K562 (cell line): ENCODE measurements around the gene PREX1. TPM values are rescaled to one million over a fixed set of nuclear protein-coding genes. Genes with fewer than 3 reads are reported as not detected.

Experiments
- ATAC-seq: fragments of 200-7000 bp; cut with Tn5 transposase; 3 replicates; pipeline ENCODE4 v1.9.1; 2020; ENCODE audit warnings: moderate library complexity
- BruUV-seq: library from RNA; stranded (reverse); fragments of 400-500 nt; replicated peaks from 2 replicates; lab custom pipeline; 2021; lab: Mats Ljungman, UMichigan
- CTCF ChIA-PET: fragments of 300-600 bp; formaldehyde crosslinking; extraction: SDS; loops from one replicate; lab custom pipeline; 2021; ENCODE audit warnings: low intra/inter-chr PET ratio; lab: Yijun Ruan, JAX
- POLR2A ChIA-PET: fragments of 300-600, 350-650 bp; sonication (Branson Sonifier 250); formaldehyde crosslinking; extraction: SDS; loops from one replicate; lab custom pipeline; 2021; ENCODE audit warnings: antibody characterized with exemption, inconsistent platforms; lab: Yijun Ruan, JAX
- DNase-seq, 4 experiments: peaks; one replicate each; pipeline versions ENCODE4 v3.0.0 to v3.0.0-alpha.2; 2011 to 2018; ENCODE audit warnings: low spot score in 3 of 4, mixed read lengths in 3 of 4; ENCODE audit errors: extremely low read depth in 1 of 4
- FAIRE-seq: peaks from 2 replicates; lab custom pipeline; 2011; peaks lifted over from hg19 to GRCh38; lab: Jason Lieb, UNC
- H2AFZ ChIP-seq: 2 replicates; pipeline ENCODE4 v1.6.0; 2011; ENCODE audit warnings: low read depth, low read length, control low read depth, inconsistent platforms
- H3K27ac ChIP-seq: fragments of 200-600 bp; 3 replicates; pipeline ENCODE4 v1.8.0; 2011; ENCODE audit warnings: low read depth, mild to moderate bottlenecking, control low read depth, inconsistent platforms, low read length, moderate library complexity, mixed read lengths; ENCODE audit errors: extremely low read depth
- H3K27me3 ChIP-seq, 2 experiments: fragments of 300-600 bp in 1 of 2; 2 replicates in 1 of 2; 3 replicates in 1 of 2; pipeline versions ENCODE4 v1.6.0 to v1.8.0; 2011; ENCODE audit warnings: inconsistent platforms in 2 of 2, low read length in 2 of 2, mild to moderate bottlenecking in 1 of 2, mixed read lengths in 1 of 2, moderate library complexity in 1 of 2; ENCODE audit not compliant: control insufficient read depth in 2 of 2, insufficient read depth in 2 of 2
- H3K36me3 ChIP-seq: fragments of 300-600 bp; 3 replicates; pipeline ENCODE4 v1.8.0; 2011; ENCODE audit warnings: mild to moderate bottlenecking, low read length, inconsistent platforms; ENCODE audit not compliant: control insufficient read depth, insufficient read depth
- H3K4me1 ChIP-seq, 2 experiments: fragments of 200-600 bp in 1 of 2; replicated peaks in 1 of 2; 2 replicates in 1 of 2; 3 replicates in 1 of 2; pipeline versions ENCODE4 v1.5.1 to v1.8.0; 2011; ENCODE audit warnings: inconsistent platforms in 2 of 2, low read length in 2 of 2, mild to moderate bottlenecking in 1 of 2, mixed read lengths in 1 of 2, moderate library complexity in 1 of 2; ENCODE audit not compliant: control insufficient read depth in 2 of 2, insufficient read depth in 2 of 2
- H3K4me2 ChIP-seq: 2 replicates; pipeline ENCODE4 v1.6.1; 2011; ENCODE audit warnings: low read length, control low read depth, inconsistent platforms, mixed read lengths; ENCODE audit not compliant: insufficient read depth
- H3K4me3 ChIP-seq: fragments of 200-600 bp; sonication (generic), shearing (Covaris generic); 2 replicates; pipeline ENCODE4 v1.5.1; 2016; ENCODE audit warnings: control low read depth, inconsistent platforms
- H3K79me2 ChIP-seq: fragments of 200-600 bp; 3 replicates; pipeline ENCODE4 v1.8.0; 2011; ENCODE audit warnings: low read length, inconsistent platforms; ENCODE audit not compliant: control insufficient read depth, insufficient read depth
- H3K9ac ChIP-seq, 2 experiments: 2 replicates each; pipeline versions ENCODE4 v1.6.0 to v1.6.1; 2011; ENCODE audit warnings: low read depth in 2 of 2, low read length in 2 of 2, control low read depth in 1 of 2, inconsistent platforms in 1 of 2, mild to moderate bottlenecking in 1 of 2, mixed read lengths in 1 of 2; ENCODE audit not compliant: insufficient read depth in 1 of 2
- H3K9me1 ChIP-seq: one replicate; pipeline ENCODE4 v1.6.0; 2011; ENCODE audit warnings: inconsistent platforms, mild to moderate bottlenecking, low read length, moderate library complexity; ENCODE audit not compliant: control insufficient read depth, insufficient read depth
- H3K9me3 ChIP-seq: replicated peaks from 2 replicates; pipeline ENCODE4 v1.5.1; 2011; ENCODE audit warnings: low read depth, low read length, inconsistent platforms; ENCODE audit not compliant: control insufficient read depth, insufficient read depth
- H4K20me1 ChIP-seq: replicated peaks from 2 replicates; pipeline ENCODE4 v1.6.1; 2011; ENCODE audit warnings: low read length, inconsistent platforms, mixed read lengths; ENCODE audit not compliant: control insufficient read depth, insufficient read depth
- ARHGAP35 ChIP-seq: fragments of 450-650 bp; IDR thresholded peaks from 2 replicates; pipeline ENCODE4 v1.6.1; 2018; ENCODE audit not compliant: partially characterized antibody
- BDP1 ChIP-seq: IDR thresholded peaks from 3 replicates; pipeline ENCODE4 v1.6.1; 2011; ENCODE audit not compliant: insufficient read length, insufficient read depth
- ETV1 ChIP-seq: fragments of 450-650 bp; conservative IDR thresholded peaks from 2 replicates; pipeline ENCODE4 v1.6.1; 2016; ENCODE audit warnings: missing genetic modification characterization, control low read depth, low read depth, missing compliant biosample characterization
- GABPA ChIP-seq: fragments of 200-800 bp; sonication (Bioruptor generic); conservative IDR thresholded peaks from 2 replicates; pipeline ENCODE4 v1.6.1; 2016; ENCODE audit warnings: low read depth, missing genetic modification characterization, missing compliant biosample characterization
- NELFE ChIP-seq: IDR thresholded peaks from 2 replicates; pipeline ENCODE4 v1.6.1; 2011; ENCODE audit warnings: mild to moderate bottlenecking; ENCODE audit not compliant: insufficient read depth, insufficient read length
- OTX1 ChIP-seq: fragments of 450-650 bp; formaldehyde crosslinking; IDR thresholded peaks from 2 replicates; pipeline ENCODE4 v1.4.0; 2022; ENCODE audit warnings: mild to moderate bottlenecking
- SMARCB1 ChIP-seq: IDR thresholded peaks from 2 replicates; pipeline ENCODE4 v1.6.1; 2011; ENCODE audit warnings: improper control_type of control experiment, low read depth; ENCODE audit not compliant: insufficient read length
- SPI1 ChIP-seq: IDR thresholded peaks from 2 replicates; pipeline ENCODE4 v1.6.1; 2011; ENCODE audit warnings: low read depth, low read length, control low read depth, borderline replicate concordance
- VEZF1 ChIP-seq: fragments of 200-800 bp; sonication (Bioruptor generic); IDR thresholded peaks from 2 replicates; pipeline ENCODE4 v1.6.1; 2017; ENCODE audit warnings: missing genetic modification characterization, missing compliant biosample characterization
- XRCC5 ChIP-seq: fragments of 200-400 bp; formaldehyde crosslinking; IDR thresholded peaks from 2 replicates; pipeline ENCODE4 v1.6.1; 2017; ENCODE audit warnings: low read depth, mild to moderate bottlenecking, low read length
- WGBS: fragments of 100-300 bp; shearing (Covaris generic); methylation state at CpG from one replicate; pipeline ENCODE4 v1.1.6; 2016; ENCODE audit warnings: low coverage, mixed read lengths; ENCODE audit not compliant: insufficient coverage; ENCODE audit errors: missing lambda C conversion rate; 5-methylcytosine and 5-hydroxymethylcytosine counted together
- in situ Hi-C: fragments of 300-500 bp; cut with MboI; formaldehyde crosslinking; loops from 4 replicates; pipeline ENCODE4 v1.15.0; 2018; ENCODE audit warnings: inconsistent platforms, mixed read lengths
- intact Hi-C: fragments of 100-400 bp; cut with micrococcal nuclease; formaldehyde crosslinking; loops from 2 replicates; pipeline ENCODE4 v1.14.2; 2022
- polyA plus RNA-seq, 8 experiments: library from polyadenylated mRNA; depleted of rRNA in 4 of 8; stranded (reverse) in 5 of 8; unstranded in 3 of 8; fragments of >200 nt; fragmentation: Nextera tagmentation in 2 of 8; fragmentation: Illumina TruSeq in 1 of 8; extraction: Ambion mirVana in 2 of 8; extraction: Trizol in 1 of 8; gene quantifications; 2 replicates each; pipeline versions ENCODE4 v1.2.1 to v1.2.3, GENCODE V29; 2011 to 2014; ENCODE audit warnings: inconsistent platforms in 1 of 8, missing spikeins in 1 of 8
- total RNA-seq, 7 experiments: library from RNA; depleted of rRNA in 6 of 7; stranded (reverse); fragments of >200 nt in 6 of 7; fragmentation: Illumina TruSeq in 2 of 7; extraction: Trizol in 2 of 7; gene quantifications; 2 replicates each; pipeline versions ENCODE4 v1.2.1 to v1.2.3, GENCODE V29; 2011 to 2021; ENCODE audit warnings: low replicate concordance in 1 of 7
- TF ChIP-seq, protein P1 (sequence below): fragments of 450-650 bp; IDR thresholded peaks from 2 replicates; pipeline ENCODE4 v1.6.1; 2016; ENCODE audit warnings: mild to moderate bottlenecking, moderate library complexity

PREX1 gene
- total and polyA plus RNA-seq, 9 of the 15 experiments (the other 6 are each of a cell fraction or from before 2014, with no cell fraction given) = 0.37 to 10.4 (median 4.8) TPM

GRCh38 chr20:48637461-48637860 lies 190.3 kb downstream of the PREX1 start:
- Histone ChIP-seq H3K9me3 (no peaks in the 10 kb centered on the region), H3K4me1 (peaks cover 0 to 13% of the 10 kb centered on the region in 2 experiments; a peak in 1 of 5 replicates), H3K4me2 (no peak overlapping the region), H3K4me3 (no peak overlapping the region), H3K27me3 (no peaks in the 10 kb centered on the region), H2AFZ (no peak overlapping the region), H3K36me3 (peaks cover 4% of the 10 kb centered on the region; the same call in 1 of the 3 replicates), H4K20me1 (peaks cover 11% of the 10 kb centered on the region; the same call in 1 of the 2 replicates), H3K79me2 (no peaks in the 10 kb centered on the region), H3K9ac (no peak overlapping the region), H3K27ac (no peak overlapping the region), H3K9me1 (peaks cover 2% of the 10 kb centered on the region)
- in situ Hi-C loops (no loop called here), intact Hi-C loops (loop anchor here (10.0 kb wide), 1 partner anchor 467 kb away; no protein-coding TSS in a partner anchor)
- CTCF ChIA-PET = no interaction called here
- TF ChIP-seq BDP1 = no peak
- no peak for TF ChIP-seq SMARCB1
- no peak for TF ChIP-seq VEZF1
- TF ChIP-seq OTX1 (CRISPR knock-in tag) = no peak
- TF ChIP-seq GABPA = no peak
- no peak for TF ChIP-seq SPI1
- no peak for TF ChIP-seq NELFE
- no peak for TF ChIP-seq ARHGAP35
- TF ChIP-seq XRCC5 = no peak
- TF ChIP-seq ETV1 (tag) = no peak
- TF ChIP-seq, protein P1, sequence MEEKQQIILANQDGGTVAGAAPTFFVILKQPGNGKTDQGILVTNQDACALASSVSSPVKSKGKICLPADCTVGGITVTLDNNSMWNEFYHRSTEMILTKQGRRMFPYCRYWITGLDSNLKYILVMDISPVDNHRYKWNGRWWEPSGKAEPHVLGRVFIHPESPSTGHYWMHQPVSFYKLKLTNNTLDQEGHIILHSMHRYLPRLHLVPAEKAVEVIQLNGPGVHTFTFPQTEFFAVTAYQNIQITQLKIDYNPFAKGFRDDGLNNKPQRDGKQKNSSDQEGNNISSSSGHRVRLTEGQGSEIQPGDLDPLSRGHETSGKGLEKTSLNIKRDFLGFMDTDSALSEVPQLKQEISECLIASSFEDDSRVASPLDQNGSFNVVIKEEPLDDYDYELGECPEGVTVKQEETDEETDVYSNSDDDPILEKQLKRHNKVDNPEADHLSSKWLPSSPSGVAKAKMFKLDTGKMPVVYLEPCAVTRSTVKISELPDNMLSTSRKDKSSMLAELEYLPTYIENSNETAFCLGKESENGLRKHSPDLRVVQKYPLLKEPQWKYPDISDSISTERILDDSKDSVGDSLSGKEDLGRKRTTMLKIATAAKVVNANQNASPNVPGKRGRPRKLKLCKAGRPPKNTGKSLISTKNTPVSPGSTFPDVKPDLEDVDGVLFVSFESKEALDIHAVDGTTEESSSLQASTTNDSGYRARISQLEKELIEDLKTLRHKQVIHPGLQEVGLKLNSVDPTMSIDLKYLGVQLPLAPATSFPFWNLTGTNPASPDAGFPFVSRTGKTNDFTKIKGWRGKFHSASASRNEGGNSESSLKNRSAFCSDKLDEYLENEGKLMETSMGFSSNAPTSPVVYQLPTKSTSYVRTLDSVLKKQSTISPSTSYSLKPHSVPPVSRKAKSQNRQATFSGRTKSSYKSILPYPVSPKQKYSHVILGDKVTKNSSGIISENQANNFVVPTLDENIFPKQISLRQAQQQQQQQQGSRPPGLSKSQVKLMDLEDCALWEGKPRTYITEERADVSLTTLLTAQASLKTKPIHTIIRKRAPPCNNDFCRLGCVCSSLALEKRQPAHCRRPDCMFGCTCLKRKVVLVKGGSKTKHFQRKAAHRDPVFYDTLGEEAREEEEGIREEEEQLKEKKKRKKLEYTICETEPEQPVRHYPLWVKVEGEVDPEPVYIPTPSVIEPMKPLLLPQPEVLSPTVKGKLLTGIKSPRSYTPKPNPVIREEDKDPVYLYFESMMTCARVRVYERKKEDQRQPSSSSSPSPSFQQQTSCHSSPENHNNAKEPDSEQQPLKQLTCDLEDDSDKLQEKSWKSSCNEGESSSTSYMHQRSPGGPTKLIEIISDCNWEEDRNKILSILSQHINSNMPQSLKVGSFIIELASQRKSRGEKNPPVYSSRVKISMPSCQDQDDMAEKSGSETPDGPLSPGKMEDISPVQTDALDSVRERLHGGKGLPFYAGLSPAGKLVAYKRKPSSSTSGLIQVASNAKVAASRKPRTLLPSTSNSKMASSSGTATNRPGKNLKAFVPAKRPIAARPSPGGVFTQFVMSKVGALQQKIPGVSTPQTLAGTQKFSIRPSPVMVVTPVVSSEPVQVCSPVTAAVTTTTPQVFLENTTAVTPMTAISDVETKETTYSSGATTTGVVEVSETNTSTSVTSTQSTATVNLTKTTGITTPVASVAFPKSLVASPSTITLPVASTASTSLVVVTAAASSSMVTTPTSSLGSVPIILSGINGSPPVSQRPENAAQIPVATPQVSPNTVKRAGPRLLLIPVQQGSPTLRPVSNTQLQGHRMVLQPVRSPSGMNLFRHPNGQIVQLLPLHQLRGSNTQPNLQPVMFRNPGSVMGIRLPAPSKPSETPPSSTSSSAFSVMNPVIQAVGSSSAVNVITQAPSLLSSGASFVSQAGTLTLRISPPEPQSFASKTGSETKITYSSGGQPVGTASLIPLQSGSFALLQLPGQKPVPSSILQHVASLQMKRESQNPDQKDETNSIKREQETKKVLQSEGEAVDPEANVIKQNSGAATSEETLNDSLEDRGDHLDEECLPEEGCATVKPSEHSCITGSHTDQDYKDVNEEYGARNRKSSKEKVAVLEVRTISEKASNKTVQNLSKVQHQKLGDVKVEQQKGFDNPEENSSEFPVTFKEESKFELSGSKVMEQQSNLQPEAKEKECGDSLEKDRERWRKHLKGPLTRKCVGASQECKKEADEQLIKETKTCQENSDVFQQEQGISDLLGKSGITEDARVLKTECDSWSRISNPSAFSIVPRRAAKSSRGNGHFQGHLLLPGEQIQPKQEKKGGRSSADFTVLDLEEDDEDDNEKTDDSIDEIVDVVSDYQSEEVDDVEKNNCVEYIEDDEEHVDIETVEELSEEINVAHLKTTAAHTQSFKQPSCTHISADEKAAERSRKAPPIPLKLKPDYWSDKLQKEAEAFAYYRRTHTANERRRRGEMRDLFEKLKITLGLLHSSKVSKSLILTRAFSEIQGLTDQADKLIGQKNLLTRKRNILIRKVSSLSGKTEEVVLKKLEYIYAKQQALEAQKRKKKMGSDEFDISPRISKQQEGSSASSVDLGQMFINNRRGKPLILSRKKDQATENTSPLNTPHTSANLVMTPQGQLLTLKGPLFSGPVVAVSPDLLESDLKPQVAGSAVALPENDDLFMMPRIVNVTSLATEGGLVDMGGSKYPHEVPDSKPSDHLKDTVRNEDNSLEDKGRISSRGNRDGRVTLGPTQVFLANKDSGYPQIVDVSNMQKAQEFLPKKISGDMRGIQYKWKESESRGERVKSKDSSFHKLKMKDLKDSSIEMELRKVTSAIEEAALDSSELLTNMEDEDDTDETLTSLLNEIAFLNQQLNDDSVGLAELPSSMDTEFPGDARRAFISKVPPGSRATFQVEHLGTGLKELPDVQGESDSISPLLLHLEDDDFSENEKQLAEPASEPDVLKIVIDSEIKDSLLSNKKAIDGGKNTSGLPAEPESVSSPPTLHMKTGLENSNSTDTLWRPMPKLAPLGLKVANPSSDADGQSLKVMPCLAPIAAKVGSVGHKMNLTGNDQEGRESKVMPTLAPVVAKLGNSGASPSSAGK = no peak
- POLR2A ChIA-PET = no interaction called here
- no TSS peak for BruUV-seq
- FAIRE-seq (no peak), ATAC-seq (no peak), DNase-seq (no peak)
- 40% methylated on average over 3 of the region's 9 CpGs for WGBS
